H1 (cell line): ENCODE measurements around the gene SLC25A52. TPM values are rescaled to one million over a fixed set of nuclear protein-coding genes. Genes with fewer than 3 reads are reported as not detected.

Experiments used
- CTCF ChIA-PET: fragments of 300-600 bp; sonication (Branson Sonifier 250); formaldehyde crosslinking; loops from one replicate; lab custom pipeline; 2021; ENCODE audit not compliant: partially characterized antibody; lab: Charles Lee
- POLR2A ChIA-PET: fragments of 300-600 bp; sonication (Branson Sonifier 250); formaldehyde crosslinking; loops from one replicate; lab custom pipeline; 2021; ENCODE audit warnings: inconsistent platforms; ENCODE audit not compliant: partially characterized antibody; lab: Charles Lee
- DNase-seq, 2 experiments: peaks; one replicate each; pipeline versions ENCODE4 v3.0.0 to v3.0.0-alpha.2; 2010 to 2022; ENCODE audit warnings: low spot score in 2 of 2, low read depth in 1 of 2, mixed read lengths in 1 of 2
- FAIRE-seq: peaks from 2 replicates; lab custom pipeline; 2011; peaks lifted over from hg19 to GRCh38; lab: Jason Lieb, UNC
- H2AFZ ChIP-seq: 2 replicates; pipeline ENCODE4 v1.8.1; 2012; ENCODE audit warnings: low read length, inconsistent platforms
- H2AK5ac ChIP-seq: 2 replicates; pipeline ENCODE4 v1.6.1; 2013; ENCODE audit warnings: low read depth, low read length
- H2BK120ac ChIP-seq: replicated peaks from 2 replicates; pipeline ENCODE3; 2013; ENCODE audit warnings: low read depth, low read length, inconsistent platforms
- H2BK12ac ChIP-seq: 2 replicates; pipeline ENCODE4 v1.6.1; 2013; ENCODE audit warnings: low read depth, low read length
- H2BK15ac ChIP-seq: 2 replicates; pipeline ENCODE4 v1.6.1; 2013; ENCODE audit warnings: low read length
- H2BK20ac ChIP-seq: 2 replicates; pipeline ENCODE4 v1.6.1; 2013; ENCODE audit warnings: low read length
- H2BK5ac ChIP-seq: 2 replicates; pipeline ENCODE4 v1.6.1; 2013; ENCODE audit warnings: low read depth, low read length
- H3K14ac ChIP-seq: 2 replicates; pipeline ENCODE4 v1.6.1; 2013; ENCODE audit warnings: inconsistent platforms; ENCODE audit not compliant: insufficient read length
- H3K18ac ChIP-seq: 2 replicates; pipeline ENCODE4 v1.6.1; 2013; ENCODE audit warnings: low read length; ENCODE audit errors: extremely low read depth
- H3K23ac ChIP-seq: 2 replicates; pipeline ENCODE4 v1.6.1; 2013; ENCODE audit warnings: inconsistent platforms; ENCODE audit not compliant: insufficient read length
- H3K23me2 ChIP-seq: 2 replicates; pipeline ENCODE4 v1.6.1; 2013; ENCODE audit warnings: low read depth, low read length
- H3K27ac ChIP-seq: 2 replicates; pipeline ENCODE4 v1.6.1; 2011; ENCODE audit warnings: low read depth, low read length, inconsistent platforms
- H3K27me3 ChIP-seq, 4 experiments: replicated peaks in 1 of 4; 1 replicate in 1 of 4; 2 replicates in 3 of 4; pipeline versions ENCODE4 v1.6.1 to v1.8.1; 2011 to 2013; ENCODE audit warnings: low read length in 3 of 4, mild to moderate bottlenecking in 3 of 4, inconsistent platforms in 2 of 4, mixed read lengths in 2 of 4, moderate library complexity in 1 of 4; ENCODE audit not compliant: control insufficient read depth in 3 of 4, insufficient read depth in 3 of 4; ENCODE audit errors: extremely low read depth in 1 of 4
- H3K36me3 ChIP-seq, 4 experiments: 2 replicates each; pipeline versions ENCODE4 v1.6.1 to v1.8.1; 2011 to 2013; ENCODE audit warnings: mild to moderate bottlenecking in 4 of 4, low read length in 3 of 4, moderate library complexity in 2 of 4, control low read depth in 1 of 4, inconsistent platforms in 1 of 4; ENCODE audit not compliant: insufficient read depth in 4 of 4, control insufficient read depth in 2 of 4
- H3K4ac ChIP-seq: replicated peaks from 2 replicates; pipeline ENCODE3; 2013; ENCODE audit warnings: low read length, low read depth, mixed read lengths, inconsistent platforms; ENCODE audit not compliant: insufficient read length
- H3K4me1 ChIP-seq, 4 experiments: replicated peaks in 1 of 4; 1 replicate in 1 of 4; 2 replicates in 3 of 4; pipeline versions ENCODE4 v1.6.1 to v1.8.1; 2011 to 2013; ENCODE audit warnings: low read length in 3 of 4, inconsistent platforms in 2 of 4, mixed read lengths in 1 of 4; ENCODE audit not compliant: insufficient read depth in 4 of 4, control insufficient read depth in 3 of 4
- H3K4me2 ChIP-seq, 2 experiments: 2 replicates each; pipeline versions ENCODE4 v1.6.1 to v1.8.1; 2011 to 2013; ENCODE audit warnings: low read depth in 2 of 2, low read length in 2 of 2, control low read depth in 1 of 2, inconsistent platforms in 1 of 2, mild to moderate bottlenecking in 1 of 2; ENCODE audit not compliant: insufficient read depth in 1 of 2
- H3K4me3 ChIP-seq, 4 experiments: fragments of 200-600, 300-600 bp in 1 of 4; sonication (generic), shearing (Covaris generic), sonication (Bioruptor Twin) in 1 of 4; 2 replicates each; pipeline versions ENCODE4 v1.5.1 to v1.8.1; 2011 to 2016; ENCODE audit warnings: low read length in 4 of 4, low read depth in 3 of 4, control low read depth in 2 of 4, inconsistent platforms in 2 of 4, mild to moderate bottlenecking in 2 of 4, mixed read lengths in 1 of 4, moderate library complexity in 1 of 4; ENCODE audit not compliant: insufficient read depth in 2 of 4; ENCODE audit errors: extremely low read depth in 1 of 4
- H3K56ac ChIP-seq: replicated peaks from 2 replicates; pipeline ENCODE3; 2013; ENCODE audit warnings: low read depth, mild to moderate bottlenecking, mixed read lengths, low read length, inconsistent platforms; ENCODE audit not compliant: insufficient read length
- H3K79me1 ChIP-seq: 2 replicates; pipeline ENCODE4 v1.6.1; 2013; ENCODE audit warnings: low read depth, low read length, control low read depth
- H3K79me2 ChIP-seq, 2 experiments: 2 replicates each; pipeline versions ENCODE4 v1.6.1 to v1.8.1; 2012 to 2013; ENCODE audit warnings: low read length in 2 of 2, mild to moderate bottlenecking in 2 of 2, inconsistent platforms in 1 of 2; ENCODE audit not compliant: insufficient read depth in 2 of 2, control insufficient read depth in 1 of 2
- H3K9ac ChIP-seq, 4 experiments: replicated peaks in 1 of 4; 1 replicate in 1 of 4; 2 replicates in 3 of 4; pipeline versions ENCODE4 v1.6.1 to v1.8.1; 2011 to 2013; ENCODE audit warnings: low read depth in 3 of 4, low read length in 3 of 4, control low read depth in 2 of 4, mild to moderate bottlenecking in 2 of 4, moderate library complexity in 2 of 4, inconsistent platforms in 1 of 4; ENCODE audit errors: extremely low read depth in 1 of 4
- H3K9me3 ChIP-seq, 2 experiments: 2 replicates each; pipeline versions ENCODE4 v1.6.1 to v1.8.1; 2012 to 2013; ENCODE audit warnings: mild to moderate bottlenecking in 2 of 2, moderate library complexity in 2 of 2, control low read depth in 1 of 2, inconsistent platforms in 1 of 2, low read depth in 1 of 2, low read length in 1 of 2, mixed read lengths in 1 of 2; ENCODE audit not compliant: insufficient read depth in 2 of 2
- H4K20me1 ChIP-seq, 2 experiments: replicated peaks in 1 of 2; 2 replicates each; pipeline versions ENCODE3 to v1.8.1; 2011 to 2013; ENCODE audit warnings: inconsistent platforms in 2 of 2, low read length in 2 of 2, mild to moderate bottlenecking in 1 of 2; ENCODE audit not compliant: insufficient read depth in 2 of 2, control insufficient read depth in 1 of 2
- H4K5ac ChIP-seq: 2 replicates; pipeline ENCODE4 v1.6.1; 2013; ENCODE audit warnings: low read length, low read depth, mixed read lengths, inconsistent platforms; ENCODE audit not compliant: insufficient read length
- H4K8ac ChIP-seq: 2 replicates; pipeline ENCODE4 v1.8.0; 2013; ENCODE audit warnings: mild to moderate bottlenecking, moderate library complexity, low read length, inconsistent platforms; ENCODE audit not compliant: insufficient read depth; ENCODE audit errors: extremely low read depth
- H4K91ac ChIP-seq: replicated peaks from 2 replicates; pipeline ENCODE3; 2013; ENCODE audit warnings: low read length, mixed read lengths, inconsistent platforms; ENCODE audit not compliant: insufficient read length
- BCL11A ChIP-seq, 2 experiments: IDR thresholded peaks; one replicate each; pipeline ENCODE4 v1.6.1; 2011; ENCODE audit warnings: low read depth in 2 of 2, low read length in 2 of 2, mild to moderate bottlenecking in 2 of 2
- CEBPB ChIP-seq: IDR thresholded peaks from 2 replicates; pipeline ENCODE4 v1.6.1; 2012; ENCODE audit warnings: low read depth, low read length
- E2F6 ChIP-seq: IDR thresholded peaks from 2 replicates; pipeline ENCODE4 v1.6.1; 2012; ENCODE audit warnings: inconsistent platforms
- FOSL1 ChIP-seq: IDR thresholded peaks from 2 replicates; pipeline ENCODE4 v1.6.1; 2011; ENCODE audit warnings: mild to moderate bottlenecking, low read depth, low read length, moderate library complexity; ENCODE audit not compliant: insufficient read depth
- KDM1A ChIP-seq: fragments of 200-600, 300-600 bp; sonication (generic); IDR thresholded peaks from 2 replicates; pipeline ENCODE4 v1.7.1; 2016; ENCODE audit warnings: mild to moderate bottlenecking, low read length, borderline replicate concordance
- MAX ChIP-seq: IDR thresholded peaks from 2 replicates; pipeline ENCODE4 v1.6.1; 2012; ENCODE audit warnings: inconsistent platforms
- PHF8 ChIP-seq: fragments of 200-600 bp; sonication (generic); conservative IDR thresholded peaks from 2 replicates; pipeline ENCODE4 v1.7.1; 2012; ENCODE audit warnings: low read depth, mild to moderate bottlenecking, inconsistent platforms, low read length, moderate library complexity
- POU5F1 ChIP-seq: IDR thresholded peaks from 2 replicates; pipeline ENCODE4 v1.6.1; 2011; ENCODE audit warnings: low read depth, mild to moderate bottlenecking, low read length, moderate library complexity
- SAP30 ChIP-seq: fragments of 300-600 bp; sonication (generic); IDR thresholded peaks from 2 replicates; pipeline ENCODE4 v1.7.1; 2012; ENCODE audit warnings: low read length, moderate library complexity, mild to moderate bottlenecking, inconsistent platforms; ENCODE audit not compliant: insufficient read depth, insufficient replicate concordance
- SIRT6 ChIP-seq: IDR thresholded peaks from one replicate; pipeline ENCODE4 v1.7.1; 2012; ENCODE audit warnings: low read length, inconsistent platforms
- TCF12 ChIP-seq: IDR thresholded peaks from 2 replicates; pipeline ENCODE4 v1.6.1; 2011; ENCODE audit warnings: low read depth, mild to moderate bottlenecking, low read length
- WGBS, 2 experiments: shearing (Covaris generic) in 1 of 2; methylation state at CpG; one replicate each; pipeline versions ENCODE4 v1.1.6 to v1.1.7; 2013 to 2015; ENCODE audit warnings: low lambda C conversion rate in 2 of 2, mixed read lengths in 2 of 2, inconsistent platforms in 1 of 2, low coverage in 1 of 2, missing lambda C conversion rate in 1 of 2; ENCODE audit not compliant: insufficient replicate concordance in 2 of 2, insufficient coverage in 1 of 2, insufficient read length in 1 of 2; ENCODE audit errors: extremely low coverage in 1 of 2, missing lambda C conversion rate in 1 of 2; 5-methylcytosine and 5-hydroxymethylcytosine counted together
- polyA plus RNA-seq, 7 experiments: library from polyadenylated mRNA; depleted of rRNA in 3 of 7; stranded (reverse) in 5 of 7; unstranded in 2 of 7; fragments of >200 nt in 5 of 7; fragments of 200-250 nt in 2 of 7; gene quantifications; 1 replicate in 5 of 7; 2 replicates in 1 of 7; 4 replicates in 1 of 7; pipeline versions ENCODE4 v1.2.1 to v1.2.3, GENCODE V29; 2011 to 2013; ENCODE audit warnings: missing spikeins in 2 of 7, mixed read lengths in 2 of 7
- total RNA-seq: library from RNA; stranded (reverse); fragmentation: NEBNext Ultra II Directional; extraction: Animal tissue kit (Norgen Biotek cat#: 25700); gene quantifications from 2 replicates; pipeline ENCODE4 v1.2.1, GENCODE V29; 2021

SLC25A52 gene
- total and polyA plus RNA-seq, 2 of the 8 experiments (the other 6 are each of a cell fraction or from before 2014, with no cell fraction given), result not detected

- Histone ChIP-seq H3K23ac (no peak overlapping the region), H4K5ac (no peak overlapping the region), H3K4me3 (no peak overlapping the region), H3K4me1 (no peaks in the 10 kb centered on the region), H3K27me3 (no peaks in the 10 kb centered on the region), H2AFZ (no peak overlapping the region), H3K27ac (no peak overlapping the region), H4K8ac (no peak overlapping the region), H2BK120ac (no peak overlapping the region), H3K14ac (no peak overlapping the region), H3K4ac (no peak overlapping the region), H2BK15ac (no peak overlapping the region), H3K36me3 (no peaks in the 10 kb centered on the region), H4K91ac (no peak overlapping the region), H3K18ac (no peak overlapping the region), H3K23me2 (no peaks in the 10 kb centered on the region), H3K56ac (no peak overlapping the region), H2AK5ac (no peak overlapping the region), H3K4me2 (no peak overlapping the region), H3K9ac (no peak overlapping the region; a peak in 1 of 7 replicates), H2BK5ac (no peak overlapping the region), H3K79me2 (no peaks in the 10 kb centered on the region), H3K9me3 (no peaks in the 10 kb centered on the region)
- ChIA-PET CTCF (interaction anchor here (1.0 to 1.2 kb wide), 2 partner anchors 27 to 72 kb away, joined by 3 to 5 read pairs; no protein-coding TSS in a partner anchor), POLR2A (interaction anchor here (1.5 kb wide), 1 partner anchor 20 kb away, joined by 4 read pairs; no protein-coding TSS in a partner anchor)
- no peak for DNase-seq
- no peak for FAIRE-seq
- TF ChIP-seq E2F6, result no peak
- TF ChIP-seq SIRT6, result no peak
- no peak for TF ChIP-seq MAX
- TF ChIP-seq SAP30, result no peak
- TF ChIP-seq PHF8, result no peak
- TF ChIP-seq FOSL1, result no peak
- no peak for TF ChIP-seq BCL11A (IDR thresholded peaks at IDR 0.05; ENCODE audit: low read depth in 2 of 2, low read length in 2 of 2)
- TF ChIP-seq KDM1A, result no peak
- no peak for TF ChIP-seq CEBPB
- TF ChIP-seq POU5F1, result no peak
- TF ChIP-seq TCF12, result no peak
- TF ChIP-seq, all 59 proteins: peak for 0
- 91% methylated on average over 6 of the region's 6 CpGs; no CpG with 5 or more reads in 1 of the 2 experiments for whole genome bisulfite sequencing, 2 experiments
- H2BK20ac ChIP-seq, result 0 out of 2 replicates have a peak overlapping the region, but pooled peaks have one; percentile 40
- no peaks in the 10 kb centered on the region for H3K79me1 ChIP-seq
- H2BK12ac ChIP-seq, result no peak overlapping the region
- H4K20me1 ChIP-seq, result no peaks in the 10 kb centered on the region
These were observed 31.3 kb upstream of the SLC25A52 start for GRCh38 chr18:31791817-31792579.
